ENCODE data around the gene TAGLN2.
A peak's percentile ranks its signal among the peaks of the same experiment; 100 is the strongest.

TAGLN2 gene

GRCh38 chr1:159949123-159949522, 23.8 kb upstream of the TAGLN2 start:
- no peak for DNase-seq

DNA sequence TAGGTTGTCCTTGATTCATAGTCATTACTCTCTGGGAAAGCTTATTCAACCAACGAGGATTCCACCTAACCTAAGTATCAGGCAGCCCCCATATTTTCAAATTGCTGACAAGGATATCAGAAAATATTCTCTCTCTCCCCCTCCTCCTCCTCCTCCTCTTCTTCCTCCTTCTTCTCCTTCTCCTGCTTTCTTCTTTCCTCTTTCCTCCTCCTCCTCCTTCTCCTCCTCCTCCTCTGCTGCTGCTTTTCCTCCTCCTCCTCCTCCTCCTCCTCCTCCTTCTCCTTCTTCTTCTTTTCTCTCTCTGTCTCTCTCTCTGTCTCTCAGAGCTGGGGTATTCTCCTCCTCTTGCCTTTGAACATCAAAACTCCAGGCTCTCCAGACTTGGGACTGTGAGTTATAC, 22.6 kb upstream of the TAGLN2 start:
- no peak for DNase-seq

- DNase-seq, result no peak
Measured at GRCh38 chr1:159946242-159947187, 21.2 kb upstream of the TAGLN2 start.

- peak; percentile 94 for DNase-seq
Measured at GRCh38 chr1:159945483-159946241, 20.4 kb upstream of the TAGLN2 start, which contains the start of gene IGSF9. TSS of gene IGSF9 (minus strand) at chr1:159945613. CDS start at chr1:159943454, 2,159 bp downstream.

DNA sequence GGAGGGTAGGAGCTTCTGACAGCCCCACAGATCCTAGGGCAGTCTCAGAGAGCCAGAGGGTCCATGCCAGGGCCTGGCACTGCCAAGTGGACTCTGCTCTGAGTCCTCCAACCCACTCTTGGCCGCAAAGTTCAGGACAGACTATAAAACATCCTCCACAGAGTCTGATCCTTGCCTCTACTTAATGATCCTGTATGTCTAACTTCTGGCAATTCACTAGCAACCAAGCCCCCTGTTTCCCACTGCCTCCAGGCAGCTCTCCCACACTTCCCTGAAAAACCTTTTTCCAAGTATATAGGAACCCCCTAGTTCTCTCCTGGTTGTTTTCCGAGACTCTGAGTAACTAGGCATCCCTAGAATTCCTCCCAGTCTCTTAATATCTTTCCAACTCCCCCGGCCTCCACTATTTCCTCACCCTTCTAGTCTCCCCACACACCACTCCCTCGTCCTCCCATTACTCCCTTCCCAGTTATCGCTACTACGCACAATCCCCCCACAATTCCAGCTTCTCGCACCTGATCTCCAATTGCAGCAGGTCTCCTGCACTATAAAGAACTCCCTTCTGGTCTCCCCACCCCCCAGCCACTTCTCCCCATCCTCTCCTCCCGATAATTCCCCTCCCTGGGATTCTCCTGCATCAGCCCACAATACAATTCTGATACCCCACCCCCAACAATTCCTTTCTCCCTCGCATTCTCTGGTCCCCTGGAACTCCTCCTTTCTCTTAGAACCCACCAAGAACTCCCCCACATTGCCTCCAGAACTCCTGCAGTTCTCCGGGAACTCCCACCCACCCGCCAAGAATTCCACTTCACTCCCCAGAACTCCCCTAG, 19.5 kb upstream of the TAGLN2 start:
- DNase-seq, result no peak

- DNase-seq, result no peak
Measured at GRCh38 chr1:159943908-159944622, 18.8 kb upstream of the TAGLN2 start.

- no peak for DNase-seq
Measured at GRCh38 chr1:159943278-159943640, 18.0 kb upstream of the TAGLN2 start.

DNA sequence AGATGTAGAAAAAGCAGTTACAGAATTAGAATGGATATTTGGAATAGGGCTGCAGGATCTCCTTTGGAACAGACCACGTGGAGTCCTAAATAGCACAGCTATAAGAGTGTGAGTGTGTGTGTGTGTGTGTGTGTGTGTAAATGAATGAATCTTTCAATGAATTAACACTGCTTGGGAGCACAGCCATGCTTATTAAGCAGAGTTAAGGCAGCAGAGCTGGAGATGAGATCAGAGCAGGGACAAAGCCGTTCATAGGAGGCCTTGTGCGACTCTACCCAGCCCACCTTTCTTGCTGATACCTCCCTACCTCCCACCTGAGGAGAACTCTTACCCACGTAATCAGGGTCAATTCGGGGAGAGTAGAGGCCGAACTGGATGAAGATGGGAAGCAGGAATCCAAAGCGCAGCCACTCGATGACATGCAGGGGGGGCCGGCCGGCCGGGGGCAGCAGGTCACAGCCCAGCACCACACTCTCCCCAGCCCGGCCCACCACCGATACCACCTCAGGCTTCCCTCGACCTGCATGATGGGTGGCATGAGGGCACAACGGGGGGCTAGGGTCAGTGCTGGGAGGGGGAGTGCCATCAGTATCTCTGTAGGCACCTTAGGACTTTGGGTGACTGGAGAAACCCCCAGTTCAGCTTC, 17.4 kb upstream of the TAGLN2 start:
- DNase-seq, result no peak

DNA sequence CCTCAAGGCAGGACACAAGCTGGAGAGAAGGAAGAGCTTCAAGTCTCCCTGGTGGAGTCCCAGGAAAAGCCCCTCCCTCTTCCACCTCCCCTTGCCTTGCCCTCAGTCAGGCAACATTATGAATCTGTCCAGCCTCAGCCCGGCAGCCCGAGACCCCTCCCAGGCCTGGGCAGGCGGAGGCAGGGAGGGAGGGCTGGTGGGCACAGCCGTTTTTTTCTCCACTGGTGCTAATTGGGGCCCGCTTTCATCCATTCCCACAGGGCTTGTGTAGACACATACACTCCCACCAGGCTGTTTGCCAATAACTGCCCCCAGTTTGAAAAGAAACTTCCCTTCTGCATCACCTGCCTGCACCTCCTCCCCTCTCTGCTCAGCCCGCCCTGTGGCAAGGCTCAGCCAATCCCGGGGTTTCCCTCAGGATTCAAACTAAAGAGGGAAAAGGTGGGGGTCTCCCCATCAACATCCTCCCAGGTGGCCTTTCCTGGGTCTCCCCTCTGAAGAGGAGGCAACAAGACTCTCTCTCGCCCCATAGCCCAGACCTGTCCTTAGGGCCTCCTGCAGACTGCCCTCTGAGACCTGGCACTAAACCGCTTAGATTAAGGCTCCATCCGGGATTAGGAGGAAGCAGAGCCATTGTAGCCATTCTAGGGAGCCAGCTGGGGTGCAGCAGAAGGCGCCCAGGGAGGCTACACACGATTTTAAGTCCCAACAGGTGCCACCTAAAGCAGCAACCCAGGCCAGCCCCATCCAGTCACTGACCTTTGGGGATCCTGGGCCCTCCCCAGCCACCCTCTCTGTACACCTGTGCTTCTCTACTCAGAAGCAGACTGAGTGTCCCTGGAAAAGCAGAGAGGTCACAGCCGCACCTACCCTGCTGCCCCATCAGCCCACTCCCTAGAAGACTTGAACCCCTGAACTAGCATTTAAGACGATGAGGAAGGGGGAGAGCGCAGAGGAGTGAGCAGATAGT, 16.6 kb upstream of the TAGLN2 start:
- no peak for DNase-seq

GRCh38 chr1:159941141-159941540, 15.8 kb upstream of the TAGLN2 start:
- DNase-seq, result no peak

DNA sequence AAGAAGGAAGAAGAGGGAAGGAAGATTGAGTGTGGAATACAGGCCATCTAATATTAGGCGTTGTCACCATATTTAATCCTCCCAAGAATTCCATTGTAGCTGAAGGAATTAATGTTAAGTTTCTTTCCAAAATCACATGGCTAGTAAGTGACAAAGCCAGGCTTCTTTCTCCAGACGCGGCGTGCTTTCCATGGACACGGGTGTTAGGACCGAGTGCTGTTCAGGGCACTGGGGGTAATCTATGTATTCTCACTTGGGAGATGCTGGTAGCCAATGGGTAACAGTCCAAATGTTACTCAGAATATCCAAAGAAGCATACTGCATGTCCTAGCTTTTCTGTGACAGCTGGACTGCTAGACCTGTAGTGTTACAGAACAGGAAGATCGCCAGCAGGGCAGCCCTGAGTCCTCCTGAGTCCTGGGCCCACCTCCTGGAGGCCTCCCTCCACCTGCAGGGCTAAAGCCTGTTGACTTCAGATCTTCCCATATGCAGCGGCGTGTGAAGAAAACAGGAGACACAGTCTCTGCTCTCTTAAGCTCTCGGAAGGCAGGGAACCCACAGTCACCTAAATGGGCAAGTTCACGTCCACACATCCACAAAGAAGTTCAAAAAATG, 14.8 kb upstream of the TAGLN2 start:
- DNase-seq, result no peak

GRCh38 chr1:159939678-159940002, 14.3 kb upstream of the TAGLN2 start:
- DNase-seq, result no peak

- no peak for DNase-seq
Measured at GRCh38 chr1:159938905-159939677, 13.8 kb upstream of the TAGLN2 start.

DNA sequence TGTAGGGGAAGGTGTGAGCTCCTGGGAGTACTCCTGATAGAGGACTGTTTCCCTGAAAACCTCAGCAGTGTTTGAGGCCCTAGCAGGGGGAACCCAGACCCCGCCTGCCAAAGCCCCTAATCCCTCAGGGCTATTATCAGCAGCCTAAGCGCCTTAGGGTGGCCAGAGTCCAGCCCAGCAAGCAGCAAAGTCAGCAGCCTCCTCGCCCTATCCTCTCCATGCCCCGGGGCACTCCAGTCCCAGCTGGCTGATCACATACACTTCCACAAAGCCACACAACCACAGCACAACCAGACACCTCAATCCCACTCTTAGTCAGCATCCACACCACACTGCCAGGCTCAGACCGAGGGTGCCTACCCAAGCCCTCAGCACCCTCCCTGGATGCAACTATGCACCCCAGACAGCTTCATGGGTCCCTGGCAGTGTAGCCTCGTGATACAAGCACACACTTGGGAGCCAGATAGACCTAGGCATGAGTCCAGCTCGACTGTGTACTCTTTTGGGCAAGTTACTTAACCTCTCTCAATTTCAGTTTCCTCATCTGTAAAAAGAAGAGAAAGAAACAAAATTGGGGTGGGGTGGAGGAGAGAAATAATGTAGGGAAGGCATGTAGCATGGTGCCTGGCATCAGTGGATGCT, 13.0 kb upstream of the TAGLN2 start:
- no peak for DNase-seq

GRCh38 chr1:159937054-159937750, 11.9 kb upstream of the TAGLN2 start:
- peak; percentile 70 for DNase-seq

- no peak for DNase-seq
Measured at GRCh38 chr1:159936273-159936904, 11.1 kb upstream of the TAGLN2 start.

GRCh38 chr1:159935719-159936272, 10.5 kb upstream of the TAGLN2 start:
- no peak for DNase-seq
